ENCODE data around the gene SIL1.
"Not testable (repeated sequence)": the region's sequence is repeated elsewhere in the genome, so short reads cannot be mapped to it uniquely, and the experiment has no call there.

The SIL1 gene

GRCh38 chr5:139199321-139199720, 1.2 kb upstream of the SIL1 start:
- DNase-seq = no peak

DNA sequence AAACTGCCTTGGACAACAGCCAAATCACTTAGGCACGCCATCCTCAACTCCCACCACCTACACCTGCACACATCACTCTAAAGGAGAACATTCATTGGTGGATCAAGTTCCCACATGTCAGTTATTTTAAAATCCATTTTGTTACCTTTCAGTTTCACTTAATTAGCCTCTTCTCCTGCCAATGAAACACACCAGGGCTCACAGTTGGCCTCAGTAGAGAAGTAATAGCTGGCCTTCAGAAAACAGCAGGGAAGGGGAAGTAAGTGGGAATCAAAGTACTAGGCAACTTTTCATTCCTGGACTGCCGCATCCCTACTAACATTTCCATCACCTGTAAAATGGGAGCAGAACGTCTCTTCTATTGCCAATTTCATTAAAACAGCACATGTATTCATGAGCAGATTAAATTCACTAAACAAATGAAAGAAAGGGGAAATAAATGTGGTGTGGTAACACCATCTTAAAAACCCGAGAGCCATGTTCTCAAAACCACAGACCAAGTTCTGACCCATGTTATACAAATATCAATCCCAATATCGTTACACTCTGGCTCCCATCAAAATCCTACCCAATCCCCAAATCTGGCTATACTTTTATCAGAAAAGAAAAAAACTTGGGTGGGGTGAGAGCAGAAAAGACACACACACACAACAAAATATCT, 1.7 kb downstream of the SIL1 start:
- no peak for DNase-seq

- no peak for DNase-seq
These were observed 3.7 kb downstream of the SIL1 start for GRCh38 chr5:139194486-139194885.

DNA sequence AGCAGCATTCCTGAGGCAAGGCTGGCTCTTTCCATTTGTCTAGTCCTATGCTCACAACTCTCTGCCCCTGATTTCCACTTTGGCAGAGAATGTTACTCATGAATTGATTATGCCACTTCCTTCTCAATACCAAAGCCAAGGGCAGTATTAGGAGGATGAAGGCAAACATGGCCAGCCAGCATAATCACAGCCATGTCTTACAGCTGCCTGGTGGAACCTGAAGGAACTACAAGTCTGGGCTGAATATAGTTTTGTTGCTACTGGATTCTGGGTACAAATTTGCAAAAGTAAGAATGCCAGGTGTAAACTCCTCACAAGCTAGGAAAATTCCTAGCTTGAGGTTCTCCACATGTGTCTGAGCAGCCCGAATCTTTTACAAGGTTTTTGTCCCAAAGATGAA, 4.2 kb downstream of the SIL1 start:
- no peak for DNase-seq

DNA sequence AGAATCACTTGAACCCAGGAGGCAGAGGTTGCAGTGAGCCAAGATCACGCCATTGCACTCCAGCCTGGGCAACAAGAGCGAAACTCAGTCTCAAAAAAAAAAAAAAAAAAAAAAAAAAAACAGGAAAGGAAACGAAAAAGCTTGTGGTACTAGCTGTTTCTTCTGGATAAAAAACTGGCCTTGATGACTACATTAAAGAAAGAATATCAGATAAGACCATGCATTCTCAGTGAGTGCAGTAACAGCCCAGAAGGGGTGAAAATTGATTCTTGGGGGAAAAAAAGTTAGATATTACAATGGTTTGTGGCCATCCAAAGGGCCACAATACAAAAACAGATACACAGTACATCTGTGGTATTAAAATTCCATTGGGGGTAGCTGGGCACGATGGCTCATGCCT, 5.3 kb downstream of the SIL1 start:
- not testable (repeated sequence) for DNase-seq

DNA sequence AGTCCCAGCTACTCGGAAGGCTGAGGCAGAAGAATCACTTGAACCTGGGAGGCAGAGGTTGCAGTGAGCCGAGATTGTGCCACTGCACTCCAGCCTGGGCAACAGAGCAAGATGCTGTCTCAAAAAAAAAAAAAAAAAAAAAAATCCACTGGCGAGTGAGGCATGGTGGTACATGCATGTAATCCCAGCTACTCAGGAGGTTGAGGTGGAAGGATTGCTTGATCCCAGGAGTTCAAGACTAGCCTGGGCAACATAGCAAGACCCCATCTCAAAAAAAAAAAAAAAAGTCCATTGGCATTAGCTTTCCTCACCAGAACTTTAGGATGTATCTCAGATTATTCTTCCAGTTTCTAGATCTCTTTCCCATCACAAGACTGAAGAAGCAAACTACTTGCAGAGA, 6.2 kb downstream of the SIL1 start:
- not testable (repeated sequence) for DNase-seq

GRCh38 chr5:139190125-139190524, 8.0 kb downstream of the SIL1 start:
- no peak for DNase-seq

DNA sequence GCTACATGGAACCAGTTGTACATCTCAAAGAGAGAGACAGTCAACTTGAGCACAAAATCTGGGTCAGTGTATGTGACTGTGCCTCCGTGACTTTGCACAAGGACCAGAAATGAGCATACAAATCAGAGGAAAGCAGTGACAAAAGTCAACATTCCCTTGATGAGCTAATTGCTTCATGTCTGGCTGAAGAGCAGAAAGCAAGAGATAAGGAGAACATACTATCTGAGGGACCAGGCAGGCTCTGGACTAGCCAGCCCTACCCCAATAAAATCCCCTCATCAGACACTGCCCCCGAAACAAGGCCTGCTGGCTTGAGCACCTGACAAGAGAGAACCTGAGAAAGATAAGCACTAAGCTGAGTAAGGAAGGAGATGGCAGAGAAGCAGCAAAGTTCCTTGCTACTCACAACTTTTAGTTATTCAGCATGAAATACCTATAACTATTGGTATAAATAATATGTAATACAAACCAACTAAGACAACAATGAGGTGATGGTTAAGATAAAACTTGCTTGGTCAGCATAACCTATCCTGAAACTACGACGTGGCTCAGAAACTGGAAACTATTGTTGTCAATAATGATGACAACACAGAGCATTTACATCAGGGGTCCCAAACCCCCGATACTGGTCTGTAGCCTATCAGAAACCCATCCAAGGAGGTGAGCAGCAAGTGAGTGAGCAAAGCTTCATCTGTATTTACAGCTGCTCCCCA, 9.5 kb downstream of the SIL1 start:
- DNase-seq = no peak

GRCh38 chr5:139186752-139187326, 11.3 kb downstream of the SIL1 start:
- DNase-seq = no peak

GRCh38 chr5:139186261-139186660, 11.9 kb downstream of the SIL1 start:
- DNase-seq = no peak

DNA sequence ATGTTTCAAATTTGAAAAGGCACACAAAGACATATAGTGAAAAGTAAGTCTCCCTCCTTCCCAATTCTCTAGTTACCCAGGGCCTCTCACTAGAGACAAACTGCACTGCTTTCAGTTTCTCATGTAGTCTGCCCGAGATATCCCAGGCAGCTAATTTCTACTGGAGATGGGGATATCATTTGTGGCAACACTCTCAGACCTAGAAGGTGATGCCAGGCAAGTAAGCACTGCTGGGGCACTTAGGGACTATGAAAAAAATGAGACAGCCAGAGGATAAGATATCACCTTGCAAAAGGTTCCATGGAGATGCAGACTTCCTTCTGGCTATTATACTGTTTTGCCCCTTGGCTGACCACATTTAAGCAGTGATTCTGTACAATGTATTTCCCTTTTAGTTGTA, 12.6 kb downstream of the SIL1 start:
- DNase-seq = no peak

DNA sequence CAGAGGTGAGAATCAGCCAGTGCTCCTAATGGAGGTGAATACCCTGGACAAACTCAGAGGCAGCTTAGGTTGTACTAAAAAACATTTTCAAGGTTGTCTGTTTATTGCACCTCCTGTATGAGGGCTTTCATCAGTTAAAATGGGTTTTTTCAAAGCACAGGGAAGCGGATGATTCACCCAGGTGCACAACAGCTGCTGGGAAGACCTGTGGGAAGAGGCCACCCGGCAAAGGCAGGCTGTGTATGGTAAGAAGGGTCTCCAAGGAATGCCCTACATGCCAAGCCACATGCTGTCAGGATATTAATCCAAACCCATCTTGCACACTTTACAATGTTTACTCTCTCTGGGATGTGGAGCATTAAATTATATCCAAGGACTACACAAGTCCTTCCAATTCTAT, 14.7 kb downstream of the SIL1 start:
- DNase-seq = no peak

GRCh38 chr5:139182528-139183296, 15.5 kb downstream of the SIL1 start:
- DNase-seq = no peak

- DNase-seq = no peak
These were observed 16.2 kb downstream of the SIL1 start for GRCh38 chr5:139181835-139182452.

DNA sequence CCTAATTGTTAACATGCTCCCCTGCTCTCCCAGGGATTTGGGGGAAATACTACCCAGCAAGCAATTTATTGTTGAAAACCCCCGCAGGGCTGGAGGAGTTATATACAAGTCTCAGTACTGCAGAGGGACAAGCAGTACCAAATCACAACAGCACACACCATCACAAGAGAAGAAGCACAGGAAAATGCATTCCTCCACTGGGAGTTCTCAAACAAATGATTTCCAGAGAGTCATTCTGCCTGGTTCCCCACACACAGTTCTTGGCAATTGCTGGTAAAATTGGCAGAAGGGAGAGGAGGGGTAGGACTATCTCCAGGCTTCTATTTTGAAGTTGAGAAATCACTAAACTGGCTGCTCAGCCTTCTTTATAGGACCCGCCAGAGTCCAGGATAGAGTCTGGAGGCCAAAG, 16.8 kb downstream of the SIL1 start:
- DNase-seq = no peak

DNA sequence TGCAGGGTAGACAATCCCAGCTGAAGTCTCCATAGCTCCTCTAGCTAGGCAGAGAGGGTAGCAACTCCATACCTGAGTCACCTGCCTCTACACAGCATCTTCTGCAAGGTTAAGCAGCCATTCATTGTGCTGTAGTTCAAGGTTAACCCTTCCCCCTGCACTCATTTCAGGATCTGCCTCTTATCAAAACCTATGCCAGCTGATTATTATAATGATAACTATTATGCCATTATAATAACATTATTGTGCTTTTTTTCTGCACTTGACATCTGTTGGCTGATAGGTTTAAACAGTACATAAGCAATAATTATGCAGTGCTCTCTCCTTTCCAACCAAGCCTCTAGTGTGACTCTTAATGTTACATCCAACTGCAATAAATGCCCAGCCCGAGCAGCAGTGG, 17.3 kb downstream of the SIL1 start:
- no peak for DNase-seq

- DNase-seq = not testable (repeated sequence)
These were observed 18.2 kb downstream of the SIL1 start for GRCh38 chr5:139179778-139180513.

DNA sequence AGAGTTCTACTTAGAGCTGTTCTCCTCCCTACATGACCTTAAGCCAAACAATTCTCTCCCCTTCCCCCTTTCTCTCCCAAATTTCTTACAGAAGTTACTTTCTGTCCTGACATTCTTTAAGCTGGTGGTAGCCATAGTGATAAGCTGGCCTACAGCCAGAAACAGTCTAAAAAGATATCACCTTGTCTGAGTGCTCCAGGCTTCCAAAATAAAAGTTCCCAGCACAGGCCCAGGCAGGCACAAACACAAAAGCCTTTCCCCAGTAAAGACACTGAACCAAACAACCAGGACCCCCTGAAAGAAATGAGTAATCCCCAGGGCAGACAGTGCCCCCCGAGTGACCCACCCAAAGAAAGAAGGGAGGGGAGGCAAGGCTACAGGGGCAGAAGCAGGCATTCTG, 19.2 kb downstream of the SIL1 start:
- no peak for DNase-seq

- no peak for DNase-seq
These were observed 19.6 kb downstream of the SIL1 start for GRCh38 chr5:139178589-139178917.

GRCh38 chr5:139177809-139178588, 20.2 kb downstream of the SIL1 start:
- no peak for DNase-seq

DNA sequence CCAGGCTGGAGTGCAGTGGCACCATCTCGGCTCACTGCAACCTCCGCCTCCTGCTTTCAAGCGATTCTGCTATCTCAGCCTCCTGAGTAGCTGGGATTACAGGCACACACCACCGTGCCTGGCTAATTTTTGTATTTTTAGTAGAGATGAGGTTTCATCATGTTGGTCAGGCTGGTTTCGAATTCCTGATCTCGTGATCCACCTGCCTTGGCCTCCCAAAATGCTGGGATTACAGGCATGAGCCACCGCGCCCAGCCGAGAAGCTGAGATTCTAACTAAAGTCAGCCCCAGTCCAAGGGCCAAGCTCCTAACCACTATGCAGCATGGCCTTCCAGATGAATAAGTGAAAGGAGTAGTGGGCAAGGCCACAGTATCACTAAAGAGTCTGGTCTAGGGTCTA, 20.9 kb downstream of the SIL1 start:
- not testable (repeated sequence) for DNase-seq

DNA sequence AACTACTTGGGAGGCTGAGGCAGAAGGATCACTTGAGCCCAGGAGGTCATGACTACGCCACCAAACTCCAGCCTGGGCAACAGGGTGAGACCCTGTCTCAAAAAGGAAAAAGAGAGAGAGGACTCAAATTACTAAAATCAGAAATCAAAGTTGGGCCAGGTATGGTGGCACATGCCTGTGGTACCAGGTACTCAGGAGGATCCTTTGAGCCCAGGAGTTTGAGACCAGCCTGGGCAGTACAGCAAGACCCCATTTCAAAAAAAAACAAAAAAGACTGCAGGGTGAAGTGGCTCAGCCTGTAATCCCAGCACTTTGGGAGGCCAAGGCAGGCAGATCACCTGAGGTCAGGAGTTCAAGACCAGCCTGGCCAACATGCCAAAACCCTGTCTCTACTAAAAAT, 23.8 kb downstream of the SIL1 start:
- not testable (repeated sequence) for DNase-seq

Data from NCI-H526 treated with DMSO at 0.1 percent for 48 hours (cell line).